Bronchial smooth muscle cell (primary cell): Measurements from ENCODE around the gene ADGRL3. TPM values are rescaled to one million over a fixed set of nuclear protein-coding genes. Genes with fewer than 3 reads are reported as not detected.

Experiments
- total RNA-seq: library from RNA; depleted of rRNA; stranded (reverse); fragments of >200 nt; gene quantifications from 2 replicates; pipeline ENCODE4 v1.2.1, GENCODE V29; 2014

ADGRL3 gene
- not detected in 2 replicates for total RNA-seq

DNA sequence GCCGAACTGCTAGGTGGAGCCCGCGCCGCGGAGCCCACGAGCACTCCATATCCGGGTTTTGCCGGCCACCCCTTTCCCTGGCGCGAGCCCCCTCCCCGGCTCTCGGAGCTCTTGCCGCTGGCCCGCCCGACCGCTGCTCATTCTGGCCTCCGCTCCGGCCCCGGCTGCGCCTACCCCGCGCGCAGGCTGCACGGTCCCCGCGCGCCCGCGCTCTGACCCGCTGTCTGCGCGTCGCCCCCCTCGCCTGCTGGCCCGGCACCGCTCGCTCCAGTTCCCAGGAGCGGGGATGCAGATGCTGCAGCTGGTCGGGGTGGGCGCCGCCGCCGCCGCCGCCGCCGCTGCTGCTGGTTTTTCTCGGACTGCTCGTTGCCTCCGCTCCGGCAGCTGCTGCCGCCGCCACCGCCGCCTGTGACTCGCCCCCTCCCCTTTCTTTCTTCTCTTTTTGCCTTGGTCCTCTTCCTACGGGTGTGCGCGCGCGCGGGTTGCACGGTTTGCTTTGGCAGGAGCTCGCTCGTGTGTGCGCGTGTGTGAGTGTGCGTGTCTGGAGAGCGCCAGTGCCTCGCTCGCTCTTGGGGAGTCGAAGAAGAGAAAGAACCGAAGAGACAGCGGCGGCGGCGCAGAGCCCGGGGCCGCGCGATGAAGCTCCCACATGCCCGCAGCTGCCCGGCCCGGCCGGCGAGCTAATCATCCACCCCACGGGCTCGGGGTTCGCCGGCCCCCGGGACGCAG, at the start of gene ADGRL3:
TSS of gene ADGRL3 (plus strand) at position 140 of the 729 bp plus-strand sequence.

